HuH-7 (cell line): ENCODE results near the gene CAD.

Experiments used
- DNase-seq: peaks from one replicate; pipeline ENCODE4 v3.0.0; 2011; ENCODE audit warnings: low spot score

CAD gene

GRCh38 chr2:27281855-27282559 lies 64.8 kb downstream of the CAD start, which contains the start of gene TRIM54:
Gene TRIM54, plus strand, starts transcription at chr2:27282429. Its CDS starts 303 bp downstream, at chr2:27282732.
- no peak for DNase-seq

GRCh38 chr2:27282892-27283291 lies 65.7 kb downstream of the CAD start:
- DNase-seq, result no peak

- no peak for DNase-seq
Measured at GRCh38 chr2:27284996-27285395, 67.8 kb downstream of the CAD start.

- no peak for DNase-seq
Measured at GRCh38 chr2:27285481-27285880, 68.3 kb downstream of the CAD start.

- no peak for DNase-seq
Measured at GRCh38 chr2:27288610-27289009, 71.4 kb downstream of the CAD start.

- no peak for DNase-seq
Measured at GRCh38 chr2:27290549-27290948, 73.4 kb downstream of the CAD start.

GRCh38 chr2:27291865-27292264 lies 74.7 kb downstream of the CAD start:
- DNase-seq, result peak; percentile 45
